Stimulated activated memory B cell treated with anti-CD40 and anti-IgM and Interleukin-4, amounts not matched to agents 10 μg/mL and 1 μg/mL and 100 μg/mL, for 72 hours (primary cell): ENCODE data around the gene TRPV6.

ENCODE experiments used
- ATAC-seq: fragments of 150-1000 bp; cut with Tn5 transposase; 2 replicates; pipeline ENCODE4 v1.10.0; 2021
- H3K27ac Mint-ChIP-seq: one replicate; pipeline ENCODE4 v1.8.0; 2022; ENCODE audit warnings: mild to moderate bottlenecking, mixed read lengths
- H3K27me3 Mint-ChIP-seq: one replicate; pipeline ENCODE4 v1.8.0; 2022; ENCODE audit warnings: mixed read lengths
- H3K36me3 Mint-ChIP-seq: one replicate; pipeline ENCODE4 v1.8.0; 2022; ENCODE audit warnings: mixed read lengths
- H3K4me1 Mint-ChIP-seq: one replicate; pipeline ENCODE4 v1.8.0; 2022; ENCODE audit warnings: mixed read lengths
- H3K4me3 Mint-ChIP-seq: one replicate; pipeline ENCODE4 v1.8.0; 2022; ENCODE audit warnings: mild to moderate bottlenecking, moderate library complexity, mixed read lengths
- H3K9me3 Mint-ChIP-seq: one replicate; pipeline ENCODE4 v1.8.0; 2022; ENCODE audit warnings: mixed read lengths

TRPV6 gene

GRCh38 chr7:142881586-142882337 lies 3.8 kb downstream of the TRPV6 start:
- ATAC-seq = no peak
- Mint-ChIP-seq H3K27ac (no peak overlapping the region), H3K4me3 (no peak overlapping the region), H3K4me1 (peaks cover 4% of the 10 kb centered on the region), H3K27me3 (peaks cover 33% of the 10 kb centered on the region), H3K9me3 (no peaks in the 10 kb centered on the region), H3K36me3 (no peaks in the 10 kb centered on the region)

GRCh38 chr7:142880876-142881505 lies 4.6 kb downstream of the TRPV6 start:
- Mint-ChIP-seq H3K27ac (no peak overlapping the region), H3K4me1 (peaks cover 4% of the 10 kb centered on the region), H3K4me3 (no peak overlapping the region), H3K36me3 (no peaks in the 10 kb centered on the region), H3K27me3 (peaks cover 41% of the 10 kb centered on the region), H3K9me3 (no peaks in the 10 kb centered on the region)
- ATAC-seq = peak; percentile 44

- H3K4me3 Mint-ChIP-seq = no peak overlapping the region
- H3K4me1 Mint-ChIP-seq = peaks cover 4% of the 10 kb centered on the region
- peaks cover 5% of the 10 kb centered on the region for H3K9me3 Mint-ChIP-seq
- ATAC-seq = no peak
- peaks cover 4% of the 10 kb centered on the region for H3K36me3 Mint-ChIP-seq
- H3K27me3 Mint-ChIP-seq = peaks cover 45% of the 10 kb centered on the region
- H3K27ac Mint-ChIP-seq = no peak overlapping the region
Observed at GRCh38 chr7:142879060-142879459, 6.5 kb downstream of the TRPV6 start.

GRCh38 chr7:142878315-142878714 lies 7.2 kb downstream of the TRPV6 start:
- H3K27ac Mint-ChIP-seq = no peak overlapping the region
- peaks cover 4% of the 10 kb centered on the region for H3K4me1 Mint-ChIP-seq
- no peak for ATAC-seq
- H3K27me3 Mint-ChIP-seq = peaks cover 45% of the 10 kb centered on the region
- no peak overlapping the region for H3K4me3 Mint-ChIP-seq
- peaks cover 5% of the 10 kb centered on the region for H3K9me3 Mint-ChIP-seq
- peaks cover 4% of the 10 kb centered on the region for H3K36me3 Mint-ChIP-seq

GRCh38 chr7:142876991-142877910 lies 8.3 kb downstream of the TRPV6 start:
- H3K4me1 Mint-ChIP-seq = peaks cover 4% of the 10 kb centered on the region
- peaks cover 5% of the 10 kb centered on the region for H3K9me3 Mint-ChIP-seq
- H3K27me3 Mint-ChIP-seq = peaks cover 39% of the 10 kb centered on the region
- H3K27ac Mint-ChIP-seq = no peak overlapping the region
- peaks cover 4% of the 10 kb centered on the region for H3K36me3 Mint-ChIP-seq
- no peak overlapping the region for H3K4me3 Mint-ChIP-seq
- ATAC-seq = no peak

- Mint-ChIP-seq H3K27me3 (peaks cover 35% of the 10 kb centered on the region), H3K9me3 (peaks cover 5% of the 10 kb centered on the region), H3K36me3 (peaks cover 11% of the 10 kb centered on the region), H3K4me3 (no peak overlapping the region), H3K4me1 (peaks cover 4% of the 10 kb centered on the region), H3K27ac (no peak overlapping the region)
- ATAC-seq = no peak
Observed at GRCh38 chr7:142876236-142876960, 9.1 kb downstream of the TRPV6 start.

- H3K36me3 Mint-ChIP-seq = peaks cover 20% of the 10 kb centered on the region
- H3K27ac Mint-ChIP-seq = no peak overlapping the region
- peaks cover 35% of the 10 kb centered on the region for H3K27me3 Mint-ChIP-seq
- no peak overlapping the region for H3K4me3 Mint-ChIP-seq
- H3K9me3 Mint-ChIP-seq = peaks cover 5% of the 10 kb centered on the region
- no peaks in the 10 kb centered on the region for H3K4me1 Mint-ChIP-seq
- no peak for ATAC-seq
Observed at GRCh38 chr7:142875456-142875855, 10.1 kb downstream of the TRPV6 start.

GRCh38 chr7:142874837-142875236 lies 10.7 kb downstream of the TRPV6 start:
- no peak for ATAC-seq
- Mint-ChIP-seq H3K4me1 (no peaks in the 10 kb centered on the region), H3K9me3 (peaks cover 5% of the 10 kb centered on the region), H3K27ac (no peak overlapping the region), H3K27me3 (peaks cover 35% of the 10 kb centered on the region), H3K36me3 (peaks cover 25% of the 10 kb centered on the region), H3K4me3 (no peak overlapping the region)

- Mint-ChIP-seq H3K36me3 (peaks cover 29% of the 10 kb centered on the region), H3K4me3 (no peak overlapping the region), H3K27ac (no peak overlapping the region), H3K9me3 (peaks cover 5% of the 10 kb centered on the region), H3K27me3 (peaks cover 32% of the 10 kb centered on the region), H3K4me1 (no peaks in the 10 kb centered on the region)
- no peak for ATAC-seq
Observed at GRCh38 chr7:142874409-142874808, 11.1 kb downstream of the TRPV6 start.

- peaks cover 27% of the 10 kb centered on the region for H3K27me3 Mint-ChIP-seq
- no peaks in the 10 kb centered on the region for H3K4me1 Mint-ChIP-seq
- no peak overlapping the region for H3K27ac Mint-ChIP-seq
- ATAC-seq = no peak
- no peak overlapping the region for H3K4me3 Mint-ChIP-seq
- H3K9me3 Mint-ChIP-seq = peaks cover 5% of the 10 kb centered on the region
- H3K36me3 Mint-ChIP-seq = peaks cover 31% of the 10 kb centered on the region
Observed at GRCh38 chr7:142873871-142874270, 11.7 kb downstream of the TRPV6 start.

GRCh38 chr7:142873281-142873784 lies 12.2 kb downstream of the TRPV6 start:
- Mint-ChIP-seq H3K4me1 (no peaks in the 10 kb centered on the region), H3K4me3 (no peak overlapping the region), H3K27ac (no peak overlapping the region), H3K27me3 (peaks cover 24% of the 10 kb centered on the region), H3K9me3 (peaks cover 5% of the 10 kb centered on the region), H3K36me3 (peaks cover 34% of the 10 kb centered on the region)
- ATAC-seq = no peak

- peaks cover 34% of the 10 kb centered on the region for H3K36me3 Mint-ChIP-seq
- no peak overlapping the region for H3K27ac Mint-ChIP-seq
- no peak overlapping the region for H3K4me3 Mint-ChIP-seq
- no peak for ATAC-seq
- H3K9me3 Mint-ChIP-seq = peaks cover 5% of the 10 kb centered on the region
- H3K4me1 Mint-ChIP-seq = no peaks in the 10 kb centered on the region
- H3K27me3 Mint-ChIP-seq = peaks cover 17% of the 10 kb centered on the region
Observed at GRCh38 chr7:142872106-142872675, 13.4 kb downstream of the TRPV6 start.

GRCh38 chr7:142871260-142872105 lies 14.1 kb downstream of the TRPV6 start:
- peaks cover 5% of the 10 kb centered on the region for H3K9me3 Mint-ChIP-seq
- peaks cover 34% of the 10 kb centered on the region for H3K36me3 Mint-ChIP-seq
- H3K4me1 Mint-ChIP-seq = no peaks in the 10 kb centered on the region
- H3K4me3 Mint-ChIP-seq = no peak overlapping the region
- peaks cover 9% of the 10 kb centered on the region for H3K27me3 Mint-ChIP-seq
- ATAC-seq = no peak
- H3K27ac Mint-ChIP-seq = no peak overlapping the region
